ENCODE measurements around the gene RPS21. TPM values are rescaled to one million over a fixed set of nuclear protein-coding genes. Genes with fewer than 3 reads are reported as not detected.

The RPS21 gene
- total RNA-seq, result 830 to 911 TPM (median 873 TPM) in 3 replicates
- long read RNA-seq, transcript RPS21-201 (6 exons, 344 nt), result major isoform, 145 of 170 reads
- long read RNA-seq, transcript RPS21-205 (5 exons, 429 nt), result minor isoform, 5 of 170 reads
- long read RNA-seq, partial matches to known transcripts, result 16 of 170 reads
- long read RNA-seq, other reads (novel, unspliced or antisense), result 3 of 170 reads

GRCh38 chr20:62386383-62387218 lies at the start of gene RPS21:
RPS21 (plus strand) TSS chr20:62387103; CDS start chr20:62387339, 236 bp downstream.
- DNase-seq (ENCODE audit: low spot score), result no peak
- Mint-ChIP-seq H3K36me3 (ENCODE audit: low read depth) (peaks cover 16% of the 10 kb centered on the region), H3K27ac (ENCODE audit: unreplicated experiment) (peak within 1 kb of the TSS; percentile 89), H3K27me3 (ENCODE audit: low read depth) (no peaks in the 10 kb centered on the region), H3K4me3 (ENCODE audit: unreplicated experiment) (peak within 1 kb of the TSS; percentile 87), H3K4me1 (ENCODE audit: low read depth) (peaks cover 41% of the 10 kb centered on the region), H3K9me3 (ENCODE audit: low read depth) (peaks cover 4% of the 10 kb centered on the region)
- no peak for TF ChIP-seq CTCF (IDR thresholded peaks at IDR 0.05)

- Mint-ChIP-seq H3K9me3 (ENCODE audit: low read depth) (no peaks in the 10 kb centered on the region), H3K27ac (ENCODE audit: unreplicated experiment) (no peak overlapping the region), H3K4me3 (ENCODE audit: unreplicated experiment) (no peak overlapping the region), H3K36me3 (ENCODE audit: low read depth) (peaks cover 29% of the 10 kb centered on the region), H3K27me3 (ENCODE audit: low read depth) (no peaks in the 10 kb centered on the region), H3K4me1 (ENCODE audit: low read depth) (no peaks in the 10 kb centered on the region)
- TF ChIP-seq CTCF (IDR thresholded peaks at IDR 0.05), result no peak
- DNase-seq (ENCODE audit: low spot score), result no peak
These were observed 49.2 kb upstream of the RPS21 start for GRCh38 chr20:62337558-62338293.

GRCh38 chr20:62338294-62338620 lies 48.6 kb upstream of the RPS21 start:
- Mint-ChIP-seq H3K9me3 (ENCODE audit: low read depth) (no peaks in the 10 kb centered on the region), H3K36me3 (ENCODE audit: low read depth) (peaks cover 34% of the 10 kb centered on the region)

GRCh38 chr20:62339647-62340062 lies 47.2 kb upstream of the RPS21 start:
- Mint-ChIP-seq H3K4me1 (ENCODE audit: low read depth) (no peaks in the 10 kb centered on the region), H3K27ac (ENCODE audit: unreplicated experiment) (no peak overlapping the region), H3K36me3 (ENCODE audit: low read depth) (peaks cover 34% of the 10 kb centered on the region), H3K4me3 (ENCODE audit: unreplicated experiment) (no peak overlapping the region), H3K9me3 (ENCODE audit: low read depth) (no peaks in the 10 kb centered on the region), H3K27me3 (ENCODE audit: low read depth) (no peaks in the 10 kb centered on the region)
- no peak for TF ChIP-seq CTCF (IDR thresholded peaks at IDR 0.05)
- no peak for DNase-seq (ENCODE audit: low spot score)

More at GRCh38 chr20:62338294-62338620, 48.6 kb upstream of the RPS21 start:
- no peaks in the 10 kb centered on the region for H3K4me1 Mint-ChIP-seq (ENCODE audit: low read depth)
- no peaks in the 10 kb centered on the region for H3K27me3 Mint-ChIP-seq (ENCODE audit: low read depth)
- TF ChIP-seq CTCF (IDR thresholded peaks at IDR 0.05), result no peak
- H3K27ac Mint-ChIP-seq (ENCODE audit: unreplicated experiment), result no peak overlapping the region
- DNase-seq (ENCODE audit: low spot score), result no peak
- no peak overlapping the region for H3K4me3 Mint-ChIP-seq (ENCODE audit: unreplicated experiment)

- peaks cover 35% of the 10 kb centered on the region for H3K36me3 Mint-ChIP-seq (ENCODE audit: low read depth)
- H3K9me3 Mint-ChIP-seq (ENCODE audit: low read depth), result no peaks in the 10 kb centered on the region
These were observed 44.0 kb upstream of the RPS21 start for GRCh38 chr20:62342910-62343309.

More at GRCh38 chr20:62342910-62343309, 44.0 kb upstream of the RPS21 start:
- no peak overlapping the region for H3K4me3 Mint-ChIP-seq (ENCODE audit: unreplicated experiment)
- no peak overlapping the region for H3K27ac Mint-ChIP-seq (ENCODE audit: unreplicated experiment)
- no peaks in the 10 kb centered on the region for H3K27me3 Mint-ChIP-seq (ENCODE audit: low read depth)
- no peak for DNase-seq (ENCODE audit: low spot score)
- no peak for TF ChIP-seq CTCF (IDR thresholded peaks at IDR 0.05)
- H3K4me1 Mint-ChIP-seq (ENCODE audit: low read depth), result no peaks in the 10 kb centered on the region
